GM21526 (cell line): ENCODE data around the gene CPSF4L.
"Not testable (repeated sequence)": the region's sequence is repeated elsewhere in the genome, so short reads cannot be mapped to it uniquely, and the experiment has no call there.

Experiments used
- ATAC-seq: cut with Tn5 transposase; IDR thresholded peaks from one replicate; pipeline ENCODE4 v1.9.1; 2021; ENCODE audit warnings: moderate library complexity; ENCODE audit not compliant: unreplicated experiment, low FRiP score

The CPSF4L gene

GRCh38 chr17:73269791-73270190, 8.1 kb upstream of the CPSF4L start:
- no peak for ATAC-seq

- no peak for ATAC-seq
Observed at GRCh38 chr17:73269329-73269615, 7.6 kb upstream of the CPSF4L start.

- no peak for ATAC-seq
Observed at GRCh38 chr17:73268582-73269328, 7.1 kb upstream of the CPSF4L start.

GRCh38 chr17:73267648-73268537, 6.2 kb upstream of the CPSF4L start:
- ATAC-seq = no peak

GRCh38 chr17:73266796-73267195, 5.1 kb upstream of the CPSF4L start:
- ATAC-seq = no peak

- ATAC-seq = no peak
Observed at GRCh38 chr17:73265646-73266640, 4.3 kb upstream of the CPSF4L start.

GRCh38 chr17:73264448-73264847, 2.8 kb upstream of the CPSF4L start:
- ATAC-seq = not testable (repeated sequence)

GRCh38 chr17:73262676-73263642, 1.3 kb upstream of the CPSF4L start:
- ATAC-seq = no peak

GRCh38 chr17:73261952-73262675, 434 bp upstream of the CPSF4L start:
- no peak for ATAC-seq

- ATAC-seq = no peak
Observed at GRCh38 chr17:73257516-73257915, 4.2 kb downstream of the CPSF4L start.

GRCh38 chr17:73256220-73256619, 5.5 kb downstream of the CPSF4L start:
- ATAC-seq = no peak

GRCh38 chr17:73255671-73256181, 6.0 kb downstream of the CPSF4L start:
- no peak for ATAC-seq

GRCh38 chr17:73251871-73252270, 9.8 kb downstream of the CPSF4L start:
- ATAC-seq = no peak

GRCh38 chr17:73250851-73251640, 10.6 kb downstream of the CPSF4L start:
- ATAC-seq = no peak

- ATAC-seq = no peak
Observed at GRCh38 chr17:73249700-73250099, 12.0 kb downstream of the CPSF4L start.

GRCh38 chr17:73248532-73248931, 13.1 kb downstream of the CPSF4L start:
- ATAC-seq = no peak

GRCh38 chr17:73247726-73248125, 14.0 kb downstream of the CPSF4L start:
- ATAC-seq = no peak

- ATAC-seq = no peak
Observed at GRCh38 chr17:73240561-73240960, 21.1 kb downstream of the CPSF4L start.
